GM19240 (cell line): ENCODE data around the gene MAGI3.
"Not testable (repeated sequence)": the region's sequence is repeated elsewhere in the genome, so short reads cannot be mapped to it uniquely, and the experiment has no call there.

ENCODE experiments used
- DNase-seq: peaks from one replicate; pipeline ENCODE4 v3.0.0; 2011; ENCODE audit warnings: low spot score; ENCODE audit not compliant: insufficient read length

Gene MAGI3

GRCh38 chr1:113684153-113684541, 293.8 kb downstream of the MAGI3 start:
- no peak for DNase-seq

- DNase-seq = no peak
Observed at GRCh38 chr1:113686891-113687618, 296.7 kb downstream of the MAGI3 start.

GRCh38 chr1:113691184-113691583, 300.9 kb downstream of the MAGI3 start:
- DNase-seq = no peak

GRCh38 chr1:113692342-113692741, 302.0 kb downstream of the MAGI3 start:
- DNase-seq = no peak

- DNase-seq = no peak
Observed at GRCh38 chr1:113692824-113693431, 302.6 kb downstream of the MAGI3 start.

- no peak for DNase-seq
Observed at GRCh38 chr1:113694910-113695309, 304.6 kb downstream of the MAGI3 start.

GRCh38 chr1:113701429-113701828, 311.1 kb downstream of the MAGI3 start:
- DNase-seq = no peak

- no peak for DNase-seq
Observed at GRCh38 chr1:113714606-113715269, 324.4 kb downstream of the MAGI3 start.

GRCh38 chr1:113717506-113717905, 327.2 kb downstream of the MAGI3 start:
- not testable (repeated sequence) for DNase-seq

- DNase-seq = not testable (repeated sequence)
Observed at GRCh38 chr1:113718621-113719020, 328.3 kb downstream of the MAGI3 start.

GRCh38 chr1:113721010-113721409, 330.7 kb downstream of the MAGI3 start:
- no peak for DNase-seq

- no peak for DNase-seq
Observed at GRCh38 chr1:113732802-113733201, 342.5 kb downstream of the MAGI3 start.

GRCh38 chr1:113734357-113735055, 344.2 kb downstream of the MAGI3 start:
- no peak for DNase-seq
